Liver (tissue), 9 donors: ENCODE data around the gene MAD2L1. TPM values are rescaled to one million over a fixed set of nuclear protein-coding genes. Genes with fewer than 3 reads are reported as not detected.

Experiments used
- DNase-seq: peaks from one replicate; pipeline ENCODE4 v3.0.0-alpha.2; 2017; ENCODE audit warnings: low spot score
- H3K27ac ChIP-seq, 2 donors: one replicate each; pipeline ENCODE4 v1.7.0; 2013; ENCODE audit warnings: inconsistent platforms in 2 of 2, low read length in 2 of 2, control low read depth in 1 of 2, low read depth in 1 of 2, mild to moderate bottlenecking in 1 of 2
- H3K27me3 ChIP-seq, 4 donors: one replicate each; pipeline versions ENCODE4 v1.6.1 to v1.7.0; 2013; ENCODE audit warnings: low read length in 3 of 4, inconsistent platforms in 1 of 4, mild to moderate bottlenecking in 1 of 4, moderate library complexity in 1 of 4; ENCODE audit not compliant: control insufficient read depth in 4 of 4, insufficient read depth in 4 of 4
- H3K36me3 ChIP-seq, 4 donors: one replicate each; pipeline versions ENCODE4 v1.6.1 to v1.7.0; 2013; ENCODE audit warnings: low read length in 3 of 4, mild to moderate bottlenecking in 3 of 4, low read depth in 1 of 4, moderate library complexity in 1 of 4; ENCODE audit not compliant: control insufficient read depth in 4 of 4, insufficient read depth in 3 of 4
- H3K4me1 ChIP-seq, 4 donors: one replicate each; pipeline versions ENCODE4 v1.6.1 to v1.7.0; 2013; ENCODE audit warnings: low read length in 3 of 4, mild to moderate bottlenecking in 3 of 4, moderate library complexity in 1 of 4; ENCODE audit not compliant: control insufficient read depth in 4 of 4, insufficient read depth in 4 of 4
- H3K4me3 ChIP-seq, 3 donors: one replicate each; pipeline versions ENCODE4 v1.6.1 to v1.7.0; 2013; ENCODE audit warnings: low read length in 3 of 3, control low read depth in 1 of 3, low read depth in 1 of 3, mild to moderate bottlenecking in 1 of 3
- H3K9ac ChIP-seq, 2 donors: one replicate each; pipeline ENCODE4 v1.7.0; 2013; ENCODE audit warnings: low read length in 2 of 2, mild to moderate bottlenecking in 2 of 2, moderate library complexity in 2 of 2, control low read depth in 1 of 2, low read depth in 1 of 2
- H3K9me3 ChIP-seq, 4 donors: one replicate each; pipeline versions ENCODE4 v1.6.1 to v1.7.0; 2013; ENCODE audit warnings: low read length in 3 of 4; ENCODE audit not compliant: control insufficient read depth in 4 of 4
- ATF3 ChIP-seq: IDR thresholded peaks from 2 replicates; pipeline ENCODE4 v1.6.1; 2016; ENCODE audit warnings: antibody characterized with exemption
- CTCF ChIP-seq: fragments of 150-350 bp; IDR thresholded peaks from 2 replicates; pipeline ENCODE4 v1.5.1; 2017; ENCODE audit warnings: improper control_type of control experiment, low read depth, low read length; ENCODE audit not compliant: missing input control
- EGR1 ChIP-seq, 2 donors: IDR thresholded peaks; 2 replicates each; pipeline ENCODE4 v1.6.1; 2016 to 2018; ENCODE audit warnings: antibody characterized with exemption in 2 of 2, low read depth in 2 of 2
- FOXA1 ChIP-seq: IDR thresholded peaks from 2 replicates; pipeline ENCODE4 v1.6.1; 2016; ENCODE audit warnings: antibody characterized with exemption
- FOXA2 ChIP-seq: IDR thresholded peaks from 2 replicates; pipeline ENCODE4 v1.6.1; 2016; ENCODE audit warnings: antibody characterized with exemption
- GABPA ChIP-seq, 2 donors: IDR thresholded peaks in 1 of 2; conservative IDR thresholded peaks in 1 of 2; 2 replicates each; pipeline ENCODE4 v1.6.1; 2016; ENCODE audit warnings: antibody characterized with exemption in 2 of 2, mild to moderate bottlenecking in 1 of 2, moderate library complexity in 1 of 2
- HNF4A ChIP-seq, 2 donors: conservative IDR thresholded peaks; 2 replicates each; pipeline ENCODE4 v1.6.1; 2016; ENCODE audit warnings: antibody characterized with exemption in 2 of 2, mild to moderate bottlenecking in 2 of 2
- HNF4G ChIP-seq: IDR thresholded peaks from 2 replicates; pipeline ENCODE4 v1.6.1; 2016; ENCODE audit warnings: antibody characterized with exemption
- JUND ChIP-seq, 2 donors: IDR thresholded peaks; 2 replicates each; pipeline ENCODE4 v1.6.1; 2016; ENCODE audit warnings: antibody characterized with exemption in 2 of 2
- MAX ChIP-seq: IDR thresholded peaks from 2 replicates; pipeline ENCODE4 v1.6.1; 2016; ENCODE audit warnings: antibody characterized with exemption
- NR2F2 ChIP-seq: IDR thresholded peaks from 2 replicates; pipeline ENCODE4 v1.6.1; 2016; ENCODE audit warnings: antibody characterized with exemption
- RAD21 ChIP-seq, 2 donors: IDR thresholded peaks; 2 replicates each; pipeline ENCODE4 v1.6.1; 2016; ENCODE audit warnings: antibody characterized with exemption in 2 of 2, mild to moderate bottlenecking in 2 of 2
- REST ChIP-seq: IDR thresholded peaks from 2 replicates; pipeline ENCODE4 v1.6.1; 2016; ENCODE audit warnings: antibody characterized with exemption, mild to moderate bottlenecking
- RXRA ChIP-seq, 2 donors: IDR thresholded peaks; 2 replicates each; pipeline ENCODE4 v1.6.1; 2017 to 2018; ENCODE audit warnings: antibody characterized with exemption in 2 of 2, mild to moderate bottlenecking in 1 of 2
- SP1 ChIP-seq: IDR thresholded peaks from 2 replicates; pipeline ENCODE4 v1.6.1; 2018; ENCODE audit warnings: antibody characterized with exemption, mild to moderate bottlenecking
- TAF1 ChIP-seq: conservative IDR thresholded peaks from 2 replicates; pipeline ENCODE4 v1.6.1; 2016; ENCODE audit warnings: antibody characterized with exemption, mild to moderate bottlenecking
- YY1 ChIP-seq: IDR thresholded peaks from 2 replicates; pipeline ENCODE4 v1.6.1; 2016; ENCODE audit warnings: antibody characterized with exemption, mild to moderate bottlenecking
- ZBTB33 ChIP-seq: IDR thresholded peaks from 2 replicates; pipeline ENCODE4 v1.6.1; 2016; ENCODE audit warnings: antibody characterized with exemption
- polyA plus RNA-seq, 2 donors: library from polyadenylated mRNA; stranded (reverse) in 1 of 2; unstranded in 1 of 2; fragments of 200-250 nt in 1 of 2; fragments of >200 nt in 1 of 2; fragmentation: Nextera tagmentation in 1 of 2; extraction: Ambion mirVana in 1 of 2; gene quantifications; one replicate each; pipeline versions ENCODE4 v1.2.1 to v1.2.3, GENCODE V29; 2013 to 2015
- total RNA-seq, 2 donors: library from RNA; depleted of rRNA; stranded (reverse); fragments of >200 nt; gene quantifications; one replicate each; pipeline ENCODE4 v1.2.3, GENCODE V29; 2014
- donor health status: healthy.
- donor health status: healthy.
- donor health status: healthy.
- donor health status: healthy.
- donor health status: healthy.

Gene MAD2L1
- total and polyA plus RNA-seq, 4 donors: 0.17 to 28.1 (median 2.3) TPM

GRCh38 chr4:120085705-120086104 lies 19.1 kb upstream of the MAD2L1 start:
- no peak for TF ChIP-seq NR2F2
- no peak for TF ChIP-seq HNF4A (conservative IDR thresholded peaks at IDR 0.05)
- no peak for TF ChIP-seq RAD21 (IDR thresholded peaks at IDR 0.05)
- no peak for TF ChIP-seq REST
- TF ChIP-seq HNF4G: no peak
- TF ChIP-seq YY1: no peak
- no peak for TF ChIP-seq RXRA (IDR thresholded peaks at IDR 0.05)
- no peak for TF ChIP-seq JUND (IDR thresholded peaks at IDR 0.05)
- Histone ChIP-seq H3K27ac (no peak overlapping the region), H3K4me3 (no peak overlapping the region), H3K9ac (no peak overlapping the region), H3K9me3 (no peaks in the 10 kb centered on the region), H3K4me1 (peaks cover 0 to 2% (median 0%) of the 10 kb centered on the region in 4 donors), H3K27me3 (no peaks in the 10 kb centered on the region), H3K36me3 (no peaks in the 10 kb centered on the region)
- no peak for DNase-seq

- H3K4me1 ChIP-seq: peaks cover 0 to 2% (median 0%) of the 10 kb centered on the region in 4 donors
- no peaks in the 10 kb centered on the region for H3K9me3 ChIP-seq
- no peaks in the 10 kb centered on the region for H3K36me3 ChIP-seq
- H3K9ac ChIP-seq: no peak overlapping the region
- no peak for DNase-seq
- H3K27me3 ChIP-seq: no peaks in the 10 kb centered on the region
- no peak for TF ChIP-seq FOXA1
- TF ChIP-seq CTCF: no peak
- no peak for TF ChIP-seq RAD21 (IDR thresholded peaks at IDR 0.05)
- no peak for TF ChIP-seq NR2F2
- no peak for TF ChIP-seq FOXA2
- no peak for TF ChIP-seq RXRA (IDR thresholded peaks at IDR 0.05)
- no peak for TF ChIP-seq REST
- TF ChIP-seq EGR1 (IDR thresholded peaks at IDR 0.05; ENCODE audit: low read depth in 2 of 2): no peak
- no peak for TF ChIP-seq ZBTB33
- TF ChIP-seq MAX: no peak
- no peak for TF ChIP-seq SP1
- TF ChIP-seq JUND (IDR thresholded peaks at IDR 0.05): no peak
- no peak for TF ChIP-seq TAF1
- no peak for TF ChIP-seq HNF4G
- TF ChIP-seq ATF3: no peak
- no peak for TF ChIP-seq HNF4A (conservative IDR thresholded peaks at IDR 0.05)
- TF ChIP-seq GABPA (IDR thresholded peaks at IDR 0.05 in 1 of 2, conservative IDR thresholded peaks at IDR 0.05 in 1 of 2): no peak
- no peak overlapping the region for H3K4me3 ChIP-seq
- H3K27ac ChIP-seq: no peak overlapping the region
These were observed 17.7 kb upstream of the MAD2L1 start for GRCh38 chr4:120084327-120084726.
